PC-3 (cell line): ENCODE measurements around the gene PRPF6. TPM values are rescaled to one million over a fixed set of nuclear protein-coding genes. Genes with fewer than 3 reads are reported as not detected.

ENCODE experiments used
- ATAC-seq: fragments of 200-7000 bp; cut with Tn5 transposase; 2 replicates; pipeline ENCODE4 v1.9.1; 2020; ENCODE audit warnings: mild to moderate bottlenecking, moderate library complexity
- BruUV-seq: library from RNA; stranded (reverse); fragments of 400-500 nt; replicated peaks from 2 replicates; lab custom pipeline; 2021; lab: Mats Ljungman, UMichigan
- CTCF ChIA-PET: fragments of 300-600 bp; sonication (Branson Sonifier 250); formaldehyde crosslinking; loops from one replicate; lab custom pipeline; 2022; ENCODE audit warnings: antibody characterized with exemption; lab: Charles Lee
- POLR2A ChIA-PET: fragments of 300-600 bp; sonication (Branson Sonifier 250); formaldehyde crosslinking; loops from one replicate; lab custom pipeline; 2022; ENCODE audit warnings: antibody characterized with exemption; ENCODE audit not compliant: unreplicated experiment; lab: Charles Lee
- DNase-seq: peaks from one replicate; pipeline ENCODE4 v3.0.0-alpha.2; 2015
- H2AFZ ChIP-seq: fragments of 300-600 bp; sonication (generic); 2 replicates; pipeline ENCODE4 v1.6.0; 2016; ENCODE audit warnings: antibody characterized with exemption, low read length
- H3F3A ChIP-seq: fragments of 300-600 bp; sonication (generic); one replicate; pipeline ENCODE4 v1.6.0; 2017; ENCODE audit warnings: antibody characterized with exemption, low read length, control low read depth, mild to moderate bottlenecking; ENCODE audit not compliant: unreplicated experiment
- H3K27ac ChIP-seq: fragments of 300-600 bp; sonication (generic); 2 replicates; pipeline ENCODE4 v1.5.1; 2016; ENCODE audit warnings: mild to moderate bottlenecking, low read length
- H3K27me3 ChIP-seq: fragments of 300-600 bp; sonication (generic); 2 replicates; pipeline ENCODE4 v1.6.1; 2016; ENCODE audit warnings: low read length, mixed read lengths
- H3K36me3 ChIP-seq: fragments of 300-600 bp; sonication (generic); 2 replicates; pipeline ENCODE4 v1.6.1; 2016; ENCODE audit warnings: low read depth, mixed run types, low read length, mixed read lengths
- H3K4me1 ChIP-seq: fragments of 300-600 bp; sonication (generic); 2 replicates; pipeline ENCODE4 v1.5.1; 2016; ENCODE audit warnings: low read length; ENCODE audit not compliant: insufficient read depth
- H3K4me2 ChIP-seq: fragments of 300-600 bp; sonication (generic); 2 replicates; pipeline ENCODE4 v1.6.0; 2016; ENCODE audit warnings: low read length
- H3K4me3 ChIP-seq: fragments of 300-600 bp; sonication (generic); 2 replicates; pipeline ENCODE4 v1.5.1; 2016; ENCODE audit warnings: mild to moderate bottlenecking, low read length, mixed read lengths
- H3K79me2 ChIP-seq: fragments of 300-600 bp; sonication (generic); 2 replicates; pipeline ENCODE4 v1.6.1; 2017; ENCODE audit warnings: low read length, mixed read lengths
- H3K9ac ChIP-seq: fragments of 300-600 bp; sonication (generic); 2 replicates; pipeline ENCODE4 v1.6.0; 2016; ENCODE audit warnings: mild to moderate bottlenecking, low read length
- H3K9me2 ChIP-seq: fragments of 300-600 bp; sonication (generic); replicated peaks from 2 replicates; pipeline ENCODE4 v1.6.1; 2016; ENCODE audit warnings: mixed run types, low read length, mixed read lengths
- H3K9me3 ChIP-seq: fragments of 300-600 bp; sonication (generic); 2 replicates; pipeline ENCODE4 v1.6.1; 2016; ENCODE audit warnings: low read length, mixed read lengths
- H4K20me1 ChIP-seq: fragments of 300-600 bp; sonication (generic); 2 replicates; pipeline ENCODE4 v1.6.1; 2016; ENCODE audit warnings: low read length, mixed read lengths
- EZH2 ChIP-seq: fragments of 300-600 bp; sonication (generic); IDR thresholded peaks from one replicate; pipeline ENCODE4 v1.6.1; 2017; ENCODE audit warnings: antibody characterized with exemption, mild to moderate bottlenecking, low read length; ENCODE audit not compliant: unreplicated experiment
- EZH2phosphoT487 ChIP-seq: fragments of 300-600 bp; sonication (generic); IDR thresholded peaks from 2 replicates; pipeline ENCODE4 v1.6.1; 2018; ENCODE audit warnings: mild to moderate bottlenecking, antibody characterized with exemption, low read length, borderline replicate concordance
- intact Hi-C: fragments of 100-400 bp; cut with micrococcal nuclease; formaldehyde crosslinking; loops from 2 replicates; pipeline ENCODE4 v1.9.0; 2023
- total RNA-seq: library from RNA; depleted of rRNA; stranded (reverse); fragments of >200 nt; gene quantifications from 2 replicates; pipeline ENCODE4 v1.2.3, GENCODE V29; 2014
- TF ChIP-seq, protein P1 (sequence below): fragments of 300-600 bp; sonication (generic); conservative IDR thresholded peaks from 2 replicates; pipeline ENCODE4 v1.5.1; 2017; ENCODE audit warnings: antibody characterized with exemption, low read depth, mild to moderate bottlenecking, low read length

The PRPF6 gene
- total RNA-seq, 1 experiment from 2014 or later, result 67.1 TPM

DNA sequence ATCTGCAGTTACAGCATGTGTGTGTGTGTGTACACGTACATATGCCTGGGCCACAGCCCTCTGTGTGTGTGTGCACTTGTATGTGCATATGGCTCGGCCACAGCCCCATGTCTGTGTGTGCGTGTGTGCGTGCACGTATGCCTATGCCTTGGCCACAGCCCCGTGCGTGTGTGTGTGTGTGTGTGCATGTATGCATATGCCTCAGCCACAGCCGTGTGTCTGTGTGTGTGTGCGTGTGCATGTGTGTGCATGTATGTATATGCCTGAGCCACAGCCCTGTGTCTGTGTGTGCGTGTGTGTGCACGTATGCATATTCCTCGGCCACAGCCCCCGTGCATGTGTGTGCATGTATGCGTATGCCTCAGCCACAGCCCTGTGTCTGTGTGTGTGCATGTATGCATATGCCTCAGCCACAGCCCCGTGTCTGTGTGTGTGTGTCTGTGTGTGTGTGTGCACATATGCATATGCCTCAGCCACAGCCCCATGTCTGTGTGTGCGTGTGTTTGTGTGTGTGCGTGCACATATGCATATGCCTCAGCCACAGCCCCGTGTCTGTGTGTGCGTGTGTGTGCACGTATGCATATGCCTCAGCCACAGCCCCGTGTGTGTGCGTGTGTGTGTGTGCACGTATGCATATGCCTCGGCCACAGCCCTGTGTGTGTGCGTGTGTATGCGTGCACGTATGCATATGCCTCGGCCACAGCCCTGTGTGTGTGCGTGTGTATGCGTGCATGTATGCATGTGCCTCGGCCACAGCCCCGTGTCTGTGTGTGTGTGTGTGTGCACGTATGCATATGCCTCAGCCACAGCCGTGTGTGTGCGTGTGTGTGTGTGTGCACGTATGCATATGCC, 40.4 kb downstream of the PRPF6 start:
- intact Hi-C loops, result no loop called here
- Histone ChIP-seq H3K4me2 (no peak overlapping the region), H3K27ac (no peak overlapping the region), H3K9me2 (no peaks in the 10 kb centered on the region), H3K9ac (no peak overlapping the region), H3K4me1 (no peaks in the 10 kb centered on the region), H3K4me3 (no peak overlapping the region), H4K20me1 (no peaks in the 10 kb centered on the region), H3K79me2 (no peaks in the 10 kb centered on the region), H3K36me3 (peaks cover 52% of the 10 kb centered on the region), H2AFZ (no peak overlapping the region), H3F3A (no peaks in the 10 kb centered on the region), H3K9me3 (no peaks in the 10 kb centered on the region), H3K27me3 (no peaks in the 10 kb centered on the region)
- TF ChIP-seq, protein P1, sequence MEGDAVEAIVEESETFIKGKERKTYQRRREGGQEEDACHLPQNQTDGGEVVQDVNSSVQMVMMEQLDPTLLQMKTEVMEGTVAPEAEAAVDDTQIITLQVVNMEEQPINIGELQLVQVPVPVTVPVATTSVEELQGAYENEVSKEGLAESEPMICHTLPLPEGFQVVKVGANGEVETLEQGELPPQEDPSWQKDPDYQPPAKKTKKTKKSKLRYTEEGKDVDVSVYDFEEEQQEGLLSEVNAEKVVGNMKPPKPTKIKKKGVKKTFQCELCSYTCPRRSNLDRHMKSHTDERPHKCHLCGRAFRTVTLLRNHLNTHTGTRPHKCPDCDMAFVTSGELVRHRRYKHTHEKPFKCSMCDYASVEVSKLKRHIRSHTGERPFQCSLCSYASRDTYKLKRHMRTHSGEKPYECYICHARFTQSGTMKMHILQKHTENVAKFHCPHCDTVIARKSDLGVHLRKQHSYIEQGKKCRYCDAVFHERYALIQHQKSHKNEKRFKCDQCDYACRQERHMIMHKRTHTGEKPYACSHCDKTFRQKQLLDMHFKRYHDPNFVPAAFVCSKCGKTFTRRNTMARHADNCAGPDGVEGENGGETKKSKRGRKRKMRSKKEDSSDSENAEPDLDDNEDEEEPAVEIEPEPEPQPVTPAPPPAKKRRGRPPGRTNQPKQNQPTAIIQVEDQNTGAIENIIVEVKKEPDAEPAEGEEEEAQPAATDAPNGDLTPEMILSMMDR, result no peak
- TF ChIP-seq EZH2phosphoT487, result no peak
- POLR2A ChIA-PET, result no interaction called here
- ATAC-seq (no peak), DNase-seq (no peak)
- BruUV-seq, result no TSS peak
- CTCF ChIA-PET, result no interaction called here

DNA sequence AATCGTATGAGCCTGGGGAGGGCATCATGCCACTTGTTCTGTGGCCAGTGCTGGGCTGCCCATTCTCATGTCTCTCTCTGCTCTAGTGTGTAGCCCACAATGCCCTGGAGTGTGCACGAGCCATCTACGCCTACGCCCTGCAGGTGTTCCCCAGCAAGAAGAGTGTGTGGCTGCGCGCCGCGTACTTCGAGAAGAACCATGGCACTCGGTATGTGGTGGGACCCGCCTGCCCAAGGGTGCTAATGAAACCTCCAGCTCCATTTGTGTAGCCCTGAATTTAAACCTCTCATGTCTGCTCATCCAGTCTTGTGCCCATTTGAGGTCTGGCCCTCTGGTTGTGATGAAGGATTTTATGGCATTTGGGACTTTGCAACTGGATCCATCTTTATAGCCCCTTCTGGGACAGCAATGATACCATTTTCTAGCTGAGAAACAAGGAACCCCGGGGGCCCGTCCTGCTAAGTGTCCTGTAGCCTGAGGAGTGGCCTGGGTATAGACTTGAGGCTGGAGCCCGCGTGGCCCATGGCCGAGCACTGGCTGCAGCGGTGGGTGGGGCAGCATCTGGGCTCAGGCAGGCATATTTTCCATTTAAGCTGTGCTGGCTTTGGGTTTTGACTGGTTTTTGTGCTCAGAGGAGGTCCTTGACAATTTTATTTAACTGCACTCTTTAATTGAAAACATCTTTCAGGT, 41.9 kb downstream of the PRPF6 start:
- no peak overlapping the region for H3K27ac ChIP-seq

More for the DNA sequence above, 41.9 kb downstream of the PRPF6 start:
- Histone ChIP-seq H3F3A (no peaks in the 10 kb centered on the region), H3K9me2 (no peaks in the 10 kb centered on the region), H3K9ac (no peak overlapping the region), H3K9me3 (no peaks in the 10 kb centered on the region), H3K79me2 (no peaks in the 10 kb centered on the region), H4K20me1 (no peaks in the 10 kb centered on the region), H3K36me3 (peaks cover 59% of the 10 kb centered on the region), H3K4me2 (no peak overlapping the region), H3K4me3 (no peak overlapping the region), H3K27me3 (no peaks in the 10 kb centered on the region), H3K4me1 (no peaks in the 10 kb centered on the region), H2AFZ (no peak overlapping the region)
- POLR2A ChIA-PET, result no interaction called here
- CTCF ChIA-PET, result no interaction called here
- no TSS peak for BruUV-seq
- ATAC-seq (no peak), DNase-seq (no peak)
- TF ChIP-seq, protein P1, result no peak
- TF ChIP-seq EZH2phosphoT487 (no peak), EZH2 (no peak)
- intact Hi-C loops, result no loop called here
